ENCODE measurements around the gene KCNK10.

Gene KCNK10

GRCh38 chr14:88324930-88325329, 1.9 kb upstream of the KCNK10 start:
- H3K27me3 ChIP-seq (ENCODE audit: insufficient read depth, poor library complexity, severe bottlenecking): peaks cover 58% of the 10 kb centered on the region

GRCh38 chr14:88324491-88324890, 1.4 kb upstream of the KCNK10 start:
- no peak overlapping the region for H3K27ac ChIP-seq (replicated peaks)
- peaks cover 55% of the 10 kb centered on the region for H3K27me3 ChIP-seq (ENCODE audit: insufficient read depth, poor library complexity, severe bottlenecking)
- TF ChIP-seq POLR2AphosphoS5 (IDR thresholded peaks at IDR 0.05; ENCODE audit: low read depth) (no peak), SPI1 (IDR thresholded peaks at IDR 0.05; ENCODE audit: borderline replicate concordance, low read depth) (no peak), REST (IDR thresholded peaks at IDR 0.05; ENCODE audit: insufficient replicate concordance, low read depth) (no peak), CTCF (IDR thresholded peaks at IDR 0.05; ENCODE audit: insufficient read depth, low read length) (no peak), GABPA (IDR thresholded peaks at IDR 0.05; ENCODE audit: low read depth) (no peak)
- no peak for DNase-seq (ENCODE audit: low read depth in 1 of 2, low spot score in 1 of 2)
- H3K4me3 ChIP-seq (replicated peaks; ENCODE audit: insufficient read depth, low read length): no peak overlapping the region

More at GRCh38 chr14:88324930-88325329, 1.9 kb upstream of the KCNK10 start:
- DNase-seq (ENCODE audit: low read depth in 1 of 2, low spot score in 1 of 2): no peak
- no peak overlapping the region for H3K27ac ChIP-seq (replicated peaks)
- no peak for TF ChIP-seq POLR2AphosphoS5 (IDR thresholded peaks at IDR 0.05; ENCODE audit: low read depth)
- TF ChIP-seq REST (IDR thresholded peaks at IDR 0.05; ENCODE audit: insufficient replicate concordance, low read depth): no peak
- no peak for TF ChIP-seq CTCF (IDR thresholded peaks at IDR 0.05; ENCODE audit: insufficient read depth, low read length)
- no peak for TF ChIP-seq SPI1 (IDR thresholded peaks at IDR 0.05; ENCODE audit: borderline replicate concordance, low read depth)
- H3K4me3 ChIP-seq (replicated peaks; ENCODE audit: insufficient read depth, low read length): no peak overlapping the region

GRCh38 chr14:88323523-88324199, 592 bp upstream of the KCNK10 start:
- Histone ChIP-seq H3K27me3 (ENCODE audit: insufficient read depth, poor library complexity, severe bottlenecking) (peaks cover 57% of the 10 kb centered on the region), H3K4me3 (replicated peaks; ENCODE audit: insufficient read depth, low read length) (peak overlapping the region; percentile 22), H3K27ac (replicated peaks) (no peak overlapping the region)
- TF ChIP-seq SPI1 (IDR thresholded peaks at IDR 0.05; ENCODE audit: borderline replicate concordance, low read depth) (no peak), REST (IDR thresholded peaks at IDR 0.05; ENCODE audit: insufficient replicate concordance, low read depth) (no peak), CTCF (IDR thresholded peaks at IDR 0.05; ENCODE audit: insufficient read depth, low read length) (no peak), GABPA (IDR thresholded peaks at IDR 0.05; ENCODE audit: low read depth) (no peak), POLR2AphosphoS5 (IDR thresholded peaks at IDR 0.05; ENCODE audit: low read depth) (no peak)
- DNase-seq (ENCODE audit: low read depth in 1 of 2, low spot score in 1 of 2): peak in 1 of 2 experiments; percentile 4

Data from HL-60 (cell line).